Osteoblast (primary cell): ENCODE data around the gene ABHD15. TPM values are rescaled to one million over a fixed set of nuclear protein-coding genes. Genes with fewer than 3 reads are reported as not detected.

Experiments
- DNase-seq: peaks from one replicate; pipeline ENCODE4 v3.0.0; 2011; ENCODE audit warnings: low spot score, mixed read lengths; ENCODE audit not compliant: insufficient read length; ENCODE audit errors: missing footprints
- H2AFZ ChIP-seq: 2 replicates; pipeline ENCODE4 v1.6.0; 2011; ENCODE audit warnings: mild to moderate bottlenecking, low read length
- H3K27ac ChIP-seq: 2 replicates; pipeline ENCODE4 v1.5.1; 2011; ENCODE audit warnings: mild to moderate bottlenecking, low read depth, low read length, moderate library complexity
- H3K27me3 ChIP-seq: 2 replicates; pipeline ENCODE4 v1.6.0; 2012; ENCODE audit warnings: mild to moderate bottlenecking, control low read depth, inconsistent platforms, low read length, moderate library complexity; ENCODE audit not compliant: insufficient read depth
- H3K36me3 ChIP-seq: 2 replicates; pipeline ENCODE4 v1.5.1; 2011; ENCODE audit warnings: mild to moderate bottlenecking, low read length, control low read depth, moderate library complexity; ENCODE audit not compliant: insufficient read depth
- H3K4me1 ChIP-seq: 2 replicates; pipeline ENCODE4 v1.5.1; 2011; ENCODE audit warnings: mild to moderate bottlenecking, low read length, control low read depth, moderate library complexity; ENCODE audit not compliant: insufficient read depth
- H3K4me2 ChIP-seq: 2 replicates; pipeline ENCODE4 v1.6.0; 2011; ENCODE audit warnings: mild to moderate bottlenecking, low read length; ENCODE audit not compliant: insufficient read depth
- H3K4me3 ChIP-seq: fragments of 200-600 bp; sonication (generic); 3 replicates; pipeline ENCODE4 v1.5.1; 2012; ENCODE audit warnings: mild to moderate bottlenecking, low read length, inconsistent platforms; ENCODE audit not compliant: insufficient read depth
- H3K79me2 ChIP-seq: 2 replicates; pipeline ENCODE4 v1.6.0; 2012; ENCODE audit warnings: mild to moderate bottlenecking, low read length, control low read depth, inconsistent platforms; ENCODE audit not compliant: insufficient read depth
- H3K9me3 ChIP-seq: 2 replicates; pipeline ENCODE4 v1.5.1; 2011; ENCODE audit warnings: low read depth, low read length, control low read depth
- H4K20me1 ChIP-seq: 2 replicates; pipeline ENCODE4 v1.6.0; 2012; ENCODE audit warnings: mild to moderate bottlenecking, low read length, control low read depth; ENCODE audit not compliant: insufficient read depth
- CTCF ChIP-seq: IDR thresholded peaks from 2 replicates; pipeline ENCODE4 v1.5.1; 2011; ENCODE audit warnings: mild to moderate bottlenecking, low read depth, low read length, moderate library complexity; ENCODE audit errors: extremely low read depth
- total RNA-seq: library from RNA; depleted of rRNA; stranded (reverse); fragments of >200 nt; gene quantifications from 2 replicates; pipeline ENCODE4 v1.2.3, GENCODE V29; 2012

Gene ABHD15
- total RNA-seq, 1 donor = 9.4 TPM

GRCh38 chr17:29526322-29526721 lies 40.5 kb downstream of the ABHD15 start:
- Histone ChIP-seq H2AFZ (no peak overlapping the region), H3K9me3 (no peaks in the 10 kb centered on the region), H3K36me3 (peaks cover 32% of the 10 kb centered on the region), H3K4me1 (no peaks in the 10 kb centered on the region), H4K20me1 (peaks cover 2% of the 10 kb centered on the region), H3K4me3 (no peak overlapping the region), H3K79me2 (peaks cover 4% of the 10 kb centered on the region), H3K27ac (no peak overlapping the region), H3K27me3 (no peaks in the 10 kb centered on the region), H3K4me2 (no peak overlapping the region)
- no peak for TF ChIP-seq CTCF
- no peak for DNase-seq

- Histone ChIP-seq H4K20me1 (peaks cover 2% of the 10 kb centered on the region), H3K27ac (no peak overlapping the region), H3K4me2 (no peak overlapping the region), H2AFZ (no peak overlapping the region), H3K4me3 (no peak overlapping the region), H3K79me2 (peaks cover 4% of the 10 kb centered on the region), H3K36me3 (peaks cover 29% of the 10 kb centered on the region), H3K27me3 (no peaks in the 10 kb centered on the region), H3K4me1 (no peaks in the 10 kb centered on the region), H3K9me3 (no peaks in the 10 kb centered on the region)
- peak; percentile 19 for DNase-seq
- TF ChIP-seq CTCF = no peak
These were observed 42.1 kb downstream of the ABHD15 start for GRCh38 chr17:29524692-29525091.

- no peak overlapping the region for H3K4me2 ChIP-seq
- H3K36me3 ChIP-seq = peaks cover 49% of the 10 kb centered on the region
- no peak overlapping the region for H3K4me3 ChIP-seq
- TF ChIP-seq CTCF = no peak
- no peaks in the 10 kb centered on the region for H3K79me2 ChIP-seq
- H4K20me1 ChIP-seq = no peaks in the 10 kb centered on the region
- DNase-seq = no peak
- H3K4me1 ChIP-seq = no peaks in the 10 kb centered on the region
- no peaks in the 10 kb centered on the region for H3K27me3 ChIP-seq
- H2AFZ ChIP-seq = no peak overlapping the region
- no peaks in the 10 kb centered on the region for H3K9me3 ChIP-seq
- H3K27ac ChIP-seq = no peak overlapping the region
These were observed 48.5 kb downstream of the ABHD15 start for GRCh38 chr17:29518359-29518758.

- Histone ChIP-seq H3K36me3 (peaks cover 51% of the 10 kb centered on the region), H4K20me1 (no peaks in the 10 kb centered on the region), H3K4me2 (no peak overlapping the region), H3K79me2 (no peaks in the 10 kb centered on the region), H2AFZ (no peak overlapping the region), H3K4me3 (no peak overlapping the region), H3K9me3 (no peaks in the 10 kb centered on the region), H3K27me3 (no peaks in the 10 kb centered on the region), H3K27ac (no peak overlapping the region), H3K4me1 (no peaks in the 10 kb centered on the region)
- no peak for TF ChIP-seq CTCF
- no peak for DNase-seq
These were observed 52.0 kb downstream of the ABHD15 start for GRCh38 chr17:29514792-29515191.
